C4-2B (cell line): ENCODE measurements around the gene CHCHD5.

Source experiments
- H3K27ac ChIP-seq: fragments of 450-650 bp; 2 replicates; pipeline ENCODE4 v1.5.1; 2017
- ZFX ChIP-seq: fragments of 450-650 bp; IDR thresholded peaks from 2 replicates; pipeline ENCODE4 v1.6.1; 2017
- TF ChIP-seq, protein P1 (sequence below): fragments of 450-650 bp; conservative IDR thresholded peaks from 2 replicates; pipeline ENCODE4 v1.5.1; 2017; ENCODE audit warnings: mild to moderate bottlenecking

The CHCHD5 gene

DNA sequence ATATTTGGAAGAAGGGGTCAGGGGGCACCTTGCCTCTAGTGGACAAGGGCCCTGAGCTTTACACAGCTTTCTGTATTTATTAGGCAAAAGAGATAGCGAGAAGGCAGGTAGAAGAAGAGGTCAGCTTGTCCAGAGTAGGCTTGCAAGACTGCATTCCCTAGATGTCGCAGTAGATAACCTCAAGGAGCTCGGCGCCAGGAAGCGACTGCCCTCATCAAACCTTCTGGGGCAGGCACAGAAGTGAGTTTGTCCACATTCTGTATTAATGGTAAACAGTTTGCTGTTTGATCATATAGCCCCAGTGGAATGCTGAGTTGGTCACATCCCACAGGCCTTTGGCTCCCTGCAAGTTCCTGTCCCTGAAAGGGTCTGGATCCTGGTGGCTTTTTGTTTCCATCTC is 7.0 kb downstream of the CHCHD5 start:
- no peak for TF ChIP-seq ZFX
- TF ChIP-seq, protein P1, sequence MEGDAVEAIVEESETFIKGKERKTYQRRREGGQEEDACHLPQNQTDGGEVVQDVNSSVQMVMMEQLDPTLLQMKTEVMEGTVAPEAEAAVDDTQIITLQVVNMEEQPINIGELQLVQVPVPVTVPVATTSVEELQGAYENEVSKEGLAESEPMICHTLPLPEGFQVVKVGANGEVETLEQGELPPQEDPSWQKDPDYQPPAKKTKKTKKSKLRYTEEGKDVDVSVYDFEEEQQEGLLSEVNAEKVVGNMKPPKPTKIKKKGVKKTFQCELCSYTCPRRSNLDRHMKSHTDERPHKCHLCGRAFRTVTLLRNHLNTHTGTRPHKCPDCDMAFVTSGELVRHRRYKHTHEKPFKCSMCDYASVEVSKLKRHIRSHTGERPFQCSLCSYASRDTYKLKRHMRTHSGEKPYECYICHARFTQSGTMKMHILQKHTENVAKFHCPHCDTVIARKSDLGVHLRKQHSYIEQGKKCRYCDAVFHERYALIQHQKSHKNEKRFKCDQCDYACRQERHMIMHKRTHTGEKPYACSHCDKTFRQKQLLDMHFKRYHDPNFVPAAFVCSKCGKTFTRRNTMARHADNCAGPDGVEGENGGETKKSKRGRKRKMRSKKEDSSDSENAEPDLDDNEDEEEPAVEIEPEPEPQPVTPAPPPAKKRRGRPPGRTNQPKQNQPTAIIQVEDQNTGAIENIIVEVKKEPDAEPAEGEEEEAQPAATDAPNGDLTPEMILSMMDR: no peak

DNA sequence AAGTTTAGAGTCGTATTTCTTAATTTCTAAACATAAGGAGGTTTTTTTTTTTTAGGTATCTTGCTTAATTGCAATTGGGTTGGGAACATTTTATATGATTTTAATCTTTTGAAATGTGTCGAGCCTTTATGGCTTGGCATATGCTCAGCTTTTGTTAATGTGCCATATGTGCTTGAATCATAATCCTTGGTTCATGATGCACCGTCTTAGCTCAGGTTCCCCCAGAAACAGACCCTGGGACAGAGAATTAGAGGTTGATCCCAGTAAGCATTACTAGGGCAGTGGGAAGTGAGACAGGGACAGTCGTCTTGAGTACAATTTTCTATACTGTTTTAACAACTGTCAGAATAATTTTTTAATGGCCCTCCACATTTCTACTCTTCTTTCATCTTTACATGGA is 9.3 kb downstream of the CHCHD5 start:
- TF ChIP-seq, protein P1: no peak
- no peak for TF ChIP-seq ZFX
- no peak overlapping the region for H3K27ac ChIP-seq

More for the DNA sequence above, 7.0 kb downstream of the CHCHD5 start:
- peak overlapping the region; percentile 4; the same call in 1 of the 2 replicates for H3K27ac ChIP-seq

DNA sequence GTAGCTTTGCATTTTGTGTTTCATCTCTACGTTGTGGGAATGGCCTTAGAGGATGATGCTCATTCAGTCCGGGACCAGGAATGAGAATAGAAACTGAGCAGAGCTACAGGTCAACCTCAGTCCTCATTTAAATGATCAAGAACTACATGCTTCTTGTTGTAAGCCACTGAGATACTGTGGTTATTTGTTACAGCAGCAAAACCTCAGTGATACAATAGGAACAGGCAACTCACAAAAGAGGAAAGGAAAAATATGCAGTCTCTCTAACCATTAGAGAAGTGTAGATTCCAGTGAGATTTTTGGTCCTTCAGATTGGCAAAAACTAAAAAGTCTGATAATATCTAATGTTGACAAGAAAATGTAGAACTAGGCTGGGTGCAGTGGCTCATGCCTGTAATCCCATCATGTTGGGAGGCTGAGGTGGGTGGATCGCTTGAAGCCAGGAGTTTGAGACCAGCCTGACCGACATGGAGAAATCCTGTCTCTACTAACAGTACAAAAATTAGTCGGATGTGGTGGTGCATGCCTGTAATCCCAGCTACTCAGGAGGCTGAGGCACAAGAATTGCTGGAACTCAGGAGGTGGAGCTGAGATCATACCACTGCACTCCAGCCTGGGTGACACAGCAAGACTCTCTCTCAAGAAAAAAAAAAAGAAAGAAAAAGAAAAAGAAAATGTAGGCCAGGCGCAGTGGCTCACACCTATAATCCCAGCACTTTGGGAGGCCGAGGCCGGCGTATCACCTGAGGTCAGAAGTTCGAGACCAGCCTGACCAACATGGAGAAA is 13.3 kb downstream of the CHCHD5 start:
- no peak for TF ChIP-seq ZFX
- TF ChIP-seq, protein P1: no peak
- H3K27ac ChIP-seq: no peak overlapping the region

DNA sequence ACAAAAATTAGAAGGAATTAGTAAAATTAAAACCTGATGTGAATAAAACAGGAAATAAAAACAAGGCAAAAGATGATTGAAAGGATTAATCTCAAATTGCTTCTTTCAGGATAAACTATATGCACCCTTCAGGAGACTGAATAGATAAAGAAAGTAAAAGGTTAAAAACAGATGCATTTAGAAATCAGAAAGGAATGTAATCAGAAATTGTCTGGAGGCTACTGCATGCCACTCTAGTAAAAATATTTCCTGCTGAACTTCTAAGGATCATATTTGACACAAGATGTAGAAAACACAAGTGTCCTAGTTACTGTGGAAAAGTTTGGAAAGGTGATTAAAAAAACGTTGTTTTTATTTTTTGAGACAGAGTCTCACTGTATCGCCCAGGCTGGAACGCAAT is 16.2 kb downstream of the CHCHD5 start:
- no peak for TF ChIP-seq ZFX
- TF ChIP-seq, protein P1: no peak
- no peak overlapping the region for H3K27ac ChIP-seq

DNA sequence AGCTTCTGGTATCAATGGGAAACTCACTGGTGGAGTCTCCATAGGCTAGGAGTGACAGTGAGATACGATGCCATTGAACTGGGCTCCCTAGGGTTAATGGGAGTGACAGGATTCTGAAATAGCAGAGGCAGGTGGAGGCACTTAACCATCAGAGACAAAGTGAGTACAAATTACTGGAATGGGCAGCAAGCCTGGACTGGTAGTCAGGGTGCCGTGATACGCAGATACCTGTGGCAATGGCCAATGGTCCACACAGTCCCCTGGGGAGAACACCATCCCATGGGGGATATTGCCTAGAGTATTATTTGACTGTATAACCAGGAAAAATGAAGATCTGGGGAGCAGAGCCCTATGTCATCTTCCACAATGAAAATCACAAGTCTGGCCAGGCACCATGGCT is 17.3 kb downstream of the CHCHD5 start:
- TF ChIP-seq, protein P1: no peak
- TF ChIP-seq ZFX: no peak
- H3K27ac ChIP-seq: no peak overlapping the region

DNA sequence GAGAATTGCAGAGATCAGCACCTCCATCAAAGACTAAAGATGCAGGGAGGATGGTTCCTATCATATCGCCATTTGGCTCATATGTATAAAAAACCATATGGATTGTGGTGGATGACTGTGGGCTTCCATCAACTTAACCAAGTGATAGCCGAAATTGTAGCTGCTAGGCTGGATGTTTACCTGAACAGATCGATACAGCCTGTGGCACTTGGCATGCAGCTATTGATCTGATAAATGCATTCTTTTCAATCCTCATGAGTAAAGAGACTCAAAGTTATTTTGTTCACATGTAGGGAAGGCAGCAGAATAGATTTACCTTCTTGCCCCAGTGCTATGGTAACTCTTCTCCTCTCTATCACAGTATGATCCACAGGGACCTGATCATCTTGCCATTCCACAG is 18.5 kb downstream of the CHCHD5 start:
- TF ChIP-seq ZFX: no peak
- TF ChIP-seq, protein P1: no peak
- H3K27ac ChIP-seq: no peak overlapping the region

DNA sequence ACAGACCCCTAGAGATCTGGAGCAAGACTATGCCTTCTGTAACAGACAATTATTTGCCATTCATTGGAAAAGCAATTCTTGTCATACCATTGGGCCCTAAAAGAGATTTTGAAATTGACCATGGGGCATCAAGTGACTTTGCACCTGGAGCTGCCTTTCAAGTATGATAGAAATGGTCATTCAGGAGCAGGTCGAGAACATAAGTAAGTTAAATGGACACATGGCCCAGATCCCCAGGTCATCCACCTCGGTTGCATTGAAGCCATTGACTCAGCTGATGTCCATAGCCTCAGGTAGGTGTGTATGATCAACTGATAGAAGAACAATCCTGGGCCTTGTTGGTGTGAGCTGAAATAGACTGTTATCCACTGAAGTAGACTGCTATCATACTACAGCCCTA is 19.3 kb downstream of the CHCHD5 start:
- H3K27ac ChIP-seq: no peak overlapping the region
- no peak for TF ChIP-seq ZFX
- TF ChIP-seq, protein P1: no peak
